HG03039 (cell line): Measurements from ENCODE around the gene LCN15.
"Not testable (repeated sequence)": the region's sequence is repeated elsewhere in the genome, so short reads cannot be mapped to it uniquely, and the experiment has no call there.

Source experiments
- ATAC-seq: cut with Tn5 transposase; IDR thresholded peaks from one replicate; pipeline ENCODE4 v1.9.1; 2021; ENCODE audit warnings: mild to moderate bottlenecking, moderate library complexity; ENCODE audit not compliant: unreplicated experiment

The LCN15 gene

DNA sequence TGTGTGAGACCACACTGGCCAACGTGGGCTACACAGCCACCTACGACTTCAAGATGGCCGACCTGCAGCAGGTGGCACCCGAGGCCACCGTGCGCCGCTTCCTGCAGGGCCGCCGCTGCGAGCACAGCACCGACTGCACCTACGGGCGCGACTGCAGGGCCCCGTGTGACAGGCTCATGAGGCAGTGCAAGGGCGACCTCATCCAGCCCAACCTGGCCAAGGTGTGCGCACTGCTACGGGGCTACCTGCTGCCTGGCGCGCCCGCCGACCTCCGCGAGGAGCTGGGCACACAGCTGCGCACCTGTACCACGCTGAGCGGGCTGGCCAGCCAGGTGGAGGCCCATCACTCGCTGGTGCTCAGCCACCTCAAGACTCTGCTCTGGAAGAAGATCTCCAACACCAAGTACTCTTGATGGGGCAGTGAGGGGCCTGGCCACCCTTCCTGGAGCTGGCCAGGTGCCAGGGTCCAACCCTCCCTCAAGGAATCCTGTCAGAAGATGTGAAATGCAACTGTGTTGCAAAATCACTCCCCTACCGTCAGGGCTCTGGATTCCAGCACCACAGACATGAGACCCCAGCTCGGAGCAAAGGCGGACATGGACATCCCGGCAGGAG, 40.8 kb downstream of the LCN15 start:
- no peak for ATAC-seq

DNA sequence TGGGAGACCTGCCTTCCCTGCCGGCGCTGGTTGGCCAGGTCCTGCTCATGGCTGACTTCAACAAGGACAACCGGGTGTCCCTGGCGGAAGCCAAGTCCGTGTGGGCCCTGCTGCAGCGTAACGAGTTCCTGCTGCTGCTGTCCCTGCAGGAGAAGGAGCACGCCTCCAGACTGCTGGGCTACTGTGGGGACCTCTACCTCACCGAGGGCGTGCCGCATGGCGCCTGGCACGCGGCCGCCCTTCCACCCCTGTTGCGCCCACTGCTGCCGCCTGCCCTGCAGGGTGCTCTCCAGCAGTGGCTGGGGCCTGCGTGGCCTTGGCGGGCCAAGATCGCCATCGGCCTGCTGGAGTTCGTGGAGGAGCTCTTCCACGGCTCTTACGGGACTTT, 41.4 kb downstream of the LCN15 start:
- no peak for ATAC-seq

DNA sequence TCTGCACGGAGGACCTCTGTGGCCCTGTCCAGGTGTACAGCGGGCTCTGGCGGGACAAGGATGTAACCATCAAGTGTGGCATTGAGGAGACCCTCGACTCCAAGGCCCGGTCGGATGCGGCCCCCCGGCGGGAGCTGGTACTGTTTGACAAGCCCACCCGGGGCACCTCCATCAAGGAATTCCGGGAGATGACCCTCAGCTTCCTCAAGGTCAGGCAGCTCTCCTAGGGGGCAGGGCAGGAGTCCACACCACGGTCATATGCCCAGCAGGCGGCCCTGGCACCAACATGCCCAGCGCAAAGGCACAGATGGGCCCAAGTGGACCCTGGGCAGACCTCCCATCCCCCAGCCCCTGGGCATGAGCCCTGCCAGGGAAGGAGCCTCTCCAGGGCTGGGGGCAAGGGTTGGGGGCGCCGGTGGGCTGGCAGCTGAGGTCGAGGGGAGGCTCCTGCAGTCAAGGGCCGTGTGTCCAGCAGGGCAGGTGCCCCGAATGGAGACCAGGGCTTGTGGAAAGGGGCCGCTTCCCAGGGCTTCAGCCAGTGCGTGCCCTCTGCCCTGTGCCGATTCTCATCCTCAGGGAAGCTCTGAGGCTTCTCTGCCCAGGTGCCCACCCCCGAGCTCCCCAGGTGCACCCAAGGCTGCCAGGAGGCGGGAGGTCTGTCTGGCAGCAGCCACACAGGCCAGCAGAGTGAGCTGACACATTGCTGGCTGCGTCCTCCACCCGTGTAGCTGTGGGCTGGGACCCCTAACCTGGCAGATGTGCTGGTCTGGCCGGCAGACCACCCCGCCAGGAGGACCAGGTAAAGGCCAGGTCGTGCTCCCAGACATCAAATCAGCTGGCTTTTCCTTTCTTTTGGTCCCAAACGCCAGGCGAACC, 42.0 kb downstream of the LCN15 start:
- no peak for ATAC-seq

DNA sequence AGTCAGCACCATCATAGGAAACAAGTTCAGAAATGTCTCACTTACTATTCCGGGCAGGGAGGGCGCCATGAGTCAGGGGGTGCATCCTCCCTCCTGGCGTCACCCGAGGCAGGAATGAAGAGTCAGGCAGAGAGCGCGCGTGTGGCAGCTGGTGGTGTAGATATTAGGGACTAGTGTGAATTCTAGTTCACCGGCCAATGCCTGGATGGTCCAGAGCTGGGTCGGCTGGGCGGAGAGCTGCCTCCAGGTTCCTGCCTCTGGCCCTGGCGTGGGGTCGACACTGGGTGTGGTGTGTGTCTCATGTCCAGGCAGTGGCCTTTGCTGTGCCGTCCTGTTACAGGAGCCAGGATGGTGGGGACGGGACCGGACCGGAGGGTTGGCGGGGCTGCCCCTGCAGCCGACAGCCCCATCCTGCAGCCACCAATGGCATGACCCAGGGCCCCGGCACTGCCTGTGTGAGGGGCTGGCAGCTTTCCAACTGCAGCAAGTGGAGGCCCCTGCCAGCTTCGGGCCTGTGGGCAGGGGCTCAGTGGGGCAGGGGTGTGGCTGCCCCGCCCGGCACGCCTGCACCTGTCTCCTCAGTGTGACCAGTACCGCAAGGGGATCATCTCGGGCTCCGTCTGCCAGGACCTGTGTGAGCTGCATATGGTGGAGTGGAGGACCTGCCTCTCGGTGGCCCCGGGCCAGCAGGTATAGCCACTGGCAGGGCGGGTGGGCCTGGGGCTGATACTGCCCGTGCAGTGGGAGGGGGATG, 42.8 kb downstream of the LCN15 start:
- ATAC-seq, result no peak

DNA sequence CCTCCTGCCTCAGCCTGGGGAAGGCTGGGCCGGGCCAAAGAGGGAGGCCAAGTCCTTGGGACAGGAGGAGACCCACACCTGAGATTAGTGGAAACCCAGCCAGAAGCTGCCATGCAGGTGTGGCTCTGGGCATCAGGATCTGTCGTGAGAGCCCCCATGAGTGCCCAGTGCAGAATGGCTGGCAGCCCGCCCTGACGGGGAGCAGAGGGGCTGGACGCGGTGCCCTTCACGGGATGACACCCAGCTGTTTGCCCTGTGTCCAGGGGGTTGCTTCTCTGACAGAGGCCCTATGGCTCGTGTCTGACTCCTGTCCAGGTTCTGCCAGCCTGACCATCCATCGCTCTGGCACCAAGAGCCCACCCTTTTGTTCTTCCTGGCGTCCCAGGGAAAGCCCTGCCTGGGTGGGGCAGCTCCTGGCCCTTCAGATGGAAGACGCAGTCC, 43.4 kb downstream of the LCN15 start:
- no peak for ATAC-seq

DNA sequence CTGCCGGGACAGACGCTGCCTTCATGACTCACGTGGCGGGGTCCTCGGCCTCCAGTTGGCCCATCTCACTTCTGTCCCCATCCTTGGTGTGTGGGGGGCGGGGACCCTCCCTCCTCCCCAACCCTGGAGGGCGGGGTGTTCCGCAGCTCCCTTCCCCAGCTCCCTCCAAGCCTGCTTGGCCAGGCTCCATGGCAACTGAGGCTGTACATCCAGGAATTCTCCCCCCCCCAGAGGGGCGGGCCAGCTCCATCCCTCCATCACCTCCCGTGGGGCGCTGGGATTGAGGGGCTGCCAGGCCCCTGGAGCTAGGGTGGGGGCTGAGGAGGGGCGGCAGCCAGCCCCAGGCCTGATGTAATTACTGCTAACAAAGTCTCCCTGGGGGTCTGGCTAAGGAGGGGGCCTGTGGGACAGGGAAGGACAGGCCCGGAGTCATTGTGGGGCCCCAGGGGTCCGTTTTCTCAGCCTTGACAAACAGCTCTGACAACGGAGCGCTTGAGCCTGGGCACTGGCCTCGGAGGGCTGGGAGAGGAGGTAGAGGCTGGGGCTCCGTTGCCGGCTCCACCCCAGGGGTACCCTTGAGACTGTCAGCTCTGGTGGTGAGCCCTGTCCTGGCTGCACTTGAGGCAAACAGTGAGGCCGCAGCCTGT, 43.9 kb downstream of the LCN15 start:
- no peak for ATAC-seq

DNA sequence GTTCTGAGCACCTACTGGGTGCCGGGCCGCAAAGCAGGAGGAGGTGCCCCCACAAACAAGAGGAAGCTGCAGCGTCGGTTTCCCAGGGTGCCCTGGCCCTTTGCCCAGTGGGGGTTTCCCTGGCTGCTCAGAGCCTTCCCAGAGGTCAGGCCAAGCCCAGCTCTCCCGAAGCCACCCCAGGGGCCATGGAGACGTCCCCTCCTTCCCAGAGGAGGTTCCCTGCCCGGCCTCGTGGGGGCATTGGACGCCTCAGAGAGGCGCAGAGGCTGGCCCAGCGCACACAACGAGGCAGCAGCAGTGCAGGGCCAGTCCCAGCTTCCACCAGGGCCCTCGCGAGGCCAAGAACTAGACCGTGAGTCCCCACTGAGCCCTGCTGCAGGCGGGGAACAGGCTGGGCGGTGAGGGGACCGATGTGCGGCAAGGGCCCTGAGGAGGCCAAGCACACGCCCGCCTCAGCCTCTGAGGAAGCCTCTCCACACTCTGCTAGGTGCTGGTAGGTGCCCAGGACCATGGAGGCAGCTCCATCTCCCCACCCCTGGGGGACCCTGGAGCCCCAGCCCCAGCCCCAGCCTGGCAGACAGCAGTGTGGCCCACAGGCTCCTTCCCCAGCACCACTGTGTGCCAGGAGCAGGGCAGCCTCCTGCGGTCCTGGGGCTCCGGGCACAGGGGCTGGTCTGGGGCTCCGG, 45.0 kb downstream of the LCN15 start:
- no peak for ATAC-seq

DNA sequence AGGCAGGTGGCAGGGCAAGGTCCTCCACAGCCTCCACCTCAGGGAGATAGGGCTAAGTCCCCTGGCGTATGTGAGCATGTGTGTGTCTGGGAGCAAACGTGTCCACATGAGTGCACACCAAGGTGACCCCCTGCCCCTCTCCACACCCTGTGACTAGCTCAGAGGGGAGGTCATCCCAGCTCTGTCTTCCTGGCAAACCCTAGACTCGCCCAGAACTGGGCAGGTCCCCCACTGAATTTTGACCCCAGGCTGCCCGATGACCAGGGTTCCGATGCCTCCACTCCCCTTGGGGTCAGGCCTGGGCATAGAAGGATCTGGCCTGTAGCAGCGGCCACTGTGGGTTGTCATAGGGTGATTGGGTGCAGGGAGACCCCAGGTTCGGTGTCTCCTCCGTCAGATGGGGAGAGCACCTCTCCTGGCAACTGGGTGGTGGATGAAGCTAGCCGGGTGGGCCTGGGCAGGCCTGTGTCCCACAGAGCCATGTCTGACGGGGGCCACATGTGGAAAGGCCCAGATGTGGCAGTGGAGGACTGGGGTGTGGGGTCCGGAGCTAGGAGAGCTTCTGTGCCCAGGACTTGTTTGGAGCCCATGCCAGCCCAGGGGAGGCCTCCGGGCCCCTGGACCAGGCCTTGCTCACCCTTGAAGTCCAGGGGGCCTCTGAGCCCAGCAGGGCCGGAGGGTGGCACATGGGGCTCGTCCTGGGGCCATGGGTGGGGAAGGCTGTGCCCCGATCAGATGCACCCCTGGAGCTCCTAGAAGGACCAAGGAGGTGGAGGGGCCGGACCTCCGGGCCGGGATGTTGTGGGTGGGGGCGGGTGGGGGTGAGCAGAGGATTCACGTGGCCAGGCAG, 45.7 kb downstream of the LCN15 start:
- no peak for ATAC-seq

DNA sequence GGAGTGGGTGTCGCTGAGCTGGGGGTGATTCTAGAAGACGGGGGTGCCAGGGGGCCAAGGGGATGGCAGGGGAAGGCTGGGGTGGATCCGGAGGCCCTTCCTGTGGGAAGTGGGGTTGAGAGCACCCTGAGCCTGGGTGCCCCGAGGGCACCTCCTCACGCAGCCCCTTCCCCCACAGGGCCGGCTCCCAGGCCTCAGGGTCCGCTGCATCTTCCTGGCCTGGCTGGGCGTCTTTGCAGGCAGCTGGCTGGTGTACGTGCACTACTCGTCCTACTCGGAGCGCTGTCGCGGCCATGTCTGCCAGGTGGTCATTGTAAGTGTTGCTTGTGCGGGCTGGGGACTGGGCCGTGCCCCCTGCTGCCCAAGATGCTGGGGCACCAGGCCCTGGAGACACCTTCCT, 46.9 kb downstream of the LCN15 start:
- ATAC-seq, result no peak

DNA sequence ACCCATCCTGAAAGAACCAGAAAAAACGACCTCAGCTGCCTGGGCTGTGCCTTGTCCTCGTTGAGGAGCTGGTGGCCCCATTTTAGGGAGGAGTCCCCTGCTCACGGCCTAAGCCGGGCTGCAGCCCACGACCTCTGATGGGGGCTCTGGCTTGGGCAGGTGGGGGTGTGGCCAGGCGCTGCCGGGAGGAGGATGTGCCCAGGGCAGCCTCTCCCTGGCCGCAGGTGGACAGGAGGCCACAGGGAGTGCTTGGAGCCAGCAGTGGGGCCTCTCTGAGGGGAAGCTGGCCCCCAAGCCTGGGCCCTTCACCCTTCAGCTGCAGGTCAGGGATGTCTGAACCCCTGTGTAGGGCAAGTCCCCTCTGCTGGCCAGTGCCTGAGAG, 49.4 kb downstream of the LCN15 start:
- ATAC-seq, result no peak

DNA sequence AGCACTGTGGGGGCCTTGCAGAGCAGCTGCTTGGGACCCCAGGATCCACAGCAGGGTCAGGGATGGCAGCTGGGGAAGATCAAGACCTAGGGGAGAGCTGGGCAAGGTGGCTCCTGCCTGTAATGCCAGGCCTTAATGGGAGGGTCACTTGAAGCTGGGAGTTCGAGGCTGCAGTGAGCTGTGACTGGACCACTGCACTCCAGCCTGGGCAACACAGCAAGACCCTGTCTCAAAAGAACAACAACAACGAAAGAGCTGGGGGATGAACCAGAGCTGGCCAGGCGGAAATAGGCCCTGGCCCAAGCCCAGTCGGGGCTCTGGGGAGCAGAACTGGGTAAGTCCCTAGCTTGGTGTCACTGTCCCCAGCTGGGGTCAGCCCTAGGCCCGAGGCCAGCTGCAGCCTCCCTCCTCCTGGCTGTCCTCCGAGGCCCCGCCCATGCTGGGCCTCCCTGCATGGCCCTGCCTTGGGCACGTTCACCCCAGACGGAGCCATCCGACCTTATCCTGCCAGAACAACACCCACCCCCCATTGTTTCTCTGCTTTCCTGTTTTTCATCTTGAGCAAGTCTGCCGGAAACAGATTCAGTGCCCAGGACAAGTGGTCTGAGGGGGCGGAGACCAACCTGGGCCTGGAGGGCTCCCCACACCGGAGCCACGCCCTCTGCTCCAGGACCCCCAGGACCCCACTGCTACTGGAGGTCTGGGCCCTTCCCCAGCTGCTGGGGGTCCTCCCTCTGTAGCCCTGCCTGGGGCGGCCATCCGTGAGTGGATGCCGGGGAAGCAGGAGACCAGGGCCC, 50.0 kb downstream of the LCN15 start:
- no peak for ATAC-seq

DNA sequence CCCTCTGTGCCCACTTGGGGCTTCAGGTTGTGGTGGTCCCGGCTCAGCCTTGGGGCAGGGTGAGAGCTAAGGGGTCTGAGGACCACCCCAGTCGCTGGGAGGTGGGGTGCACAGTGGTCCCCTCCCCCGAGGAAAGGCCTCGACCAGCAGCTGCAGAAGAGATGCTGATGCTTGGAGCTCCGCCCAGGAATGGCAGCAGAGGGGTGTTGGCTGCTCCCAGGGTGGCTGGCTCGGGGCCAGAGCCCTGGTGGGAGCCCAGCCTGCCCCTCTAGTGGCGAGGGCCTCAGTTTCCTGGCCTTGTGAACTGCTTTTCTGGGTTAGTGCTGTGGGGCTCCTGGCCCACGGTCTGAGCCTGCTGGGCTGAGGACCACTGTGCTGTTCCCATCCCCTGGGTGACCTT, 50.8 kb downstream of the LCN15 start:
- no peak for ATAC-seq

DNA sequence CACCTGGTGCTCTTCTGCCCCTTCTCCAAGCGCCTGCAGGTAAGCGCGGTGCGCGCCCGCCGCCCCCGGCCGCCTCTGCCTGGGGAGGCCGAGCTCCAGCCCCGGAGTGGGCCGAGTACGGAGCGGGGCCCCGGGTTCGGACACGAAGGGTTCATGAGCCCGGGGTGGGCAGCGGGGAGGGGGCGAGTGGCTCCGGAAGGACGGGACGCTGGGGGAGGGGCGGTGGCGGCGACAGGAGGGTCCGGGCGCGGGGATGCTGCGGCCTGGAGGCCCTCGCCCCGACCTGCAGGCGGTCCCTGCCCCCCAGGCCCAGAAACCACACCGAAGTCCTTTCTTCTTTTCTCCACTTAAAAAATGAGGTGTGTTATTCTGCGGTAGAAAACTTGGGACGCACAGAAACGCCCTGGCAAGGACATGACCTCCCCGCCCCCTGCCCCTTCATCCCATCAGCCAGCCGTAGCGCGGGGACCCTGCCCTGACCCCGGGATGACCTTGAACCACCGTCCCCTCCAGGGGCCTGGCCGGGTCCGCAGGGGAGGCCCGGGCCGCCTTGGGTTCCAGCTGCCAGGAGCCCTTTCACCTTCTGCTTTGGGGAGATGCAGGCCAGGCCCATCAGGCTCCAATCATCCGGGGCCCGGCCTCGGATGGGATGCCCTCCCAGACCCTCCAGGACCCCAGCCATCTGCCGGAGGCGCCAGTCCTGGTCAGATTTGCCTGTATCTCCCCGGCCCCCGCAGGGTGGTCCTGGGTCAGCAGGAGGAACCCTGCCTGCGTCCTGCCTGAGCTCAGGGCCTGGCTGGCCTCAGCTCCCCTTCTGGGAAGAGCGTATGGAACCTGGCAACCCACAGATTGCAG, 51.4 kb downstream of the LCN15 start:
- no peak for ATAC-seq

DNA sequence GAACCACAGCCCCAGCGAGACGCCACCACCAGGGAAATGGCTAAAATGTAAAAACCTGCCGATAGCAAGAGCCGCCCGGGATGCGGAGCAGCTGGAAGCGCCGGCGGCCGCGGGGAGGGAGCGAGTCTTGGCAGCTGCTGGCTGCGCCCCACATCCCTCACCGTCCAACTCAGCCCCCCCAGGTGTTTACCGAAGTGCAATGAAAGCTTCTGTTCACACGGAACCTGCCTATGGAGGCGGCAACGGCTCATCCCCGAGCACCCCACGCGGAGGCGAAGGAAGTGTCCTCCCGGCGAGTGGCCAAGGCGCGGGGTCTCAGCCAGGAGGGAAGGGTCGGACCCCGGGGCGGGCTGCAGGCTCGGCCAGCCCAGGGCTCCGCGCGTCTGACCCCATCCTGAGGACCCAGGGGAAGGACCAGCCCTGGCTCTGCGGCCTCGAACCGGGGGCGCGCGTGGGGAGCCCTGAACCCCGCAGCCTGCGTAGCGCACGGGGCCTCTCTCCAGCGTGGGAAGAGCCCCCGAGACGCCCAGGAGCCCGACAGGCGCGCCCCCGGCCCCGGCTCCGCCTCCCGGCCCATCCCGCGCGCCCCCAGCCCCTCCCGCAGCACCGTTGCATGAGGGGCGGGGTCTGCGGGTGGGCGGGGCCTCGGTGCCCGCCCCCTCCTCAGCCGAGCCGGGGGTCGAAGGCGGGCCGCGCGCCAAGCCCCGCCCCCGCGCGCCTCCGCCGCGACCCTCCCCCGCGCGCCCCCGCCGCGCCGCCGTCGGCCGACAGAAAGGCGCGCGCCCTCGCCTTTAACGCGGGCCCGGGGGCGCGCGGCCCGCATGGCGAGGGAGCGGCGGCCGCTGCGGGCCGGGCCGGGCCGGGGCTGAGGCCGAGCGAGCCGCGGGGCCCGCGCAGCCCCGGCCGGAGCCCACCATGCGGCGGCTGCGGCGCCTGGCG, 52.3 kb downstream of the LCN15 start, which contains the start of gene DIPK1B:
DIPK1B (plus strand) TSS at position 822 of the 939 bp plus-strand sequence; CDS start at position 916, 94 bp downstream.
- ATAC-seq, result no peak

DNA sequence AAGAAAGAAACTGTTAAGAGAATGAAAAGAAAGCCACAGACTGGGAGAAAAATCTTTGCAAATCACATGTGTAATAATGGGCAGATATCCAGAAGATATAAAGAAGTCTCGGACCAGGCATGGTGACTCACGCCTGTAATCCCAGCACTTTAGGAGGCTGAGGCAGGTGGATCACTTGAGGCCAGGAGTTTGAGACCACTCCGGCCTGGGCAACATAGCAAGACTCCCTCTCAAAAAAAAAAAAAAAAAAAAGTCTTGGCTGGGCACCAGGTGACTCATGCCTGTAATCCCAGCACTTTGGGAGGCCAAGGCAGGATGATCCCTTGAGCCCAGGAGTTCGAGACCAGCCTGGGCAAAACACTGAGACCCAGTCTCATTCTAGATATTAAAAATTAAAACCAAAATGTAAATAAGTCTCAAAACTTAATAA, 53.1 kb downstream of the LCN15 start:
- ATAC-seq, result not testable (repeated sequence)

DNA sequence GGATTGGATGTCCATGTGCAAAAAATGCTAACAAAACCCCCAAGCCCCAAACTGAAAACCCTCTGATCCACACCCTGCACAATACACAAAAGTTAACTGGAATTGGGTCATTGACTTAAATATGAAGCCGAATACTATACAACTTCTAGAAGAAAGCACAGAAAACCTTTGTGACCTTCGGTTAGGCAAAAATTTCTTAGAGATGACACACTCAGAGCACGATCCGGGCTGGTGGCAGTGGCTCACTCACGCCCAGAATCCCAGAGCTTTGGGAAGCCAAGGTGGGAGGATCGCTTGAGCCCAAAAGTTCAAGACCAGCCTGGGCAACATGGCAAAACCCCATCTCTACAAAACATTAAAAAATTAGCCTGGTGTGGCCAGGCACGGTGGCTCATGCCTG, 53.8 kb downstream of the LCN15 start:
- no peak for ATAC-seq
